CD4-positive, alpha-beta T cell treated with Interleukin-2 at 100 ng/mL for 4 hours (primary cell): Measurements from ENCODE around the gene SLC18A3.

Experiments used
- DNase-seq: peaks from one replicate; pipeline ENCODE4 v3.0.0-alpha.2; 2020; ENCODE audit warnings: low spot score

The SLC18A3 gene

GRCh38 chr10:49611816-49612512 lies 1.9 kb downstream of the SLC18A3 start:
- DNase-seq = no peak

DNA sequence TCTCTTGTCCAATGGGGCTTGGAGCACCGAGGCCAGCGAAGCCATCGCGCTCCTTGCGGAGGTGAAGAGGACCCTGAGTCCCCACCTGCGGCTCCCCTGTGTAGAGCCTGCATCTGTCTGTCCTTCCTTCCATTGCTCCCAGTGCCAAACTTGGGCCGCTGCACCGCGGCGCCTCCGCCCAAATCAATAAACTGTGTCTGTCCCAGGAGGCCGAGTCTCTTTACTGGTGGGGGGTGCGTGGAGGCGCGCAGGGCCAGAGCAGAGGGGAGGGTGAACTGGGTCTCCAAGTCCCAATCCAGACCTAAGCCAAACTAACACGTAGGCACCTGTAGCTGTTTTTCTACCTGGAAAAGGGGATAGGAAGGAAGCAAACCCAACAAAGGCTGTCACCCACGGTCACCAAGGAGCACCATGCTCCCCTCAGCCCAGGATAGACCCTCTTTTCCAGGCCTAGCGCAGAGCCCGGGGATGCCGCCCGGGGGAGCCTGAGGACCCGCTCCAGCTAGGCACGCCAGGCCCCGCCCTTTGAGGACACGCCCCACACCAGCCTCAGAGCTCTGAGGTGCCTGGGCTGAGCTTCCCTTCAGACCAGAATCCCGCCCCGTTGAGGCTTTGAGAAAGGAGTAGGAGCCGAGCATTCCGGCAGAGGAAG lies 2.5 kb downstream of the SLC18A3 start:
- no peak for DNase-seq

- DNase-seq = no peak
Measured at GRCh38 chr10:49613165-49613881, 3.2 kb downstream of the SLC18A3 start.

DNA sequence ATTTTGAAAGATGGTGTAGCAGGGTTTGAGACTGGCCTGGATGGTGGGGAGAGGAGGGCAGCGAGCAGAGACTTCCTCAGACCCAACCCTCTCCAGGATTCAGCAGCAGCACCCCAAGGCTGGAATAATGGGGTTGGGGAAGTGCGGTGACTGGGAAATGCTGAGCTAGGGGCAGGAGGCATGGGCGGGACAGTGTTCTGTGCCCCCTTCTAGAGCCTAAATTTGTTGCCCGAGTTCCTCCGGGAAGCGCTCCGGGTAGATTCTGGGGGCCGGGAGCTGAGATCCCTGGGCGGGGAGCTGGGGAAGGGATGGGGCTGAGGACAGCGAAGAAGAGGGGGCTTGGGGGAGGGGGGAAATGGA lies 3.8 kb downstream of the SLC18A3 start, which contains the start of gene CHAT:
TSS of gene CHAT (plus strand) at position 156 of the 360 bp plus-strand sequence. CDS start at position 309, 153 bp downstream.
- DNase-seq = no peak

- no peak for DNase-seq
Measured at GRCh38 chr10:49614242-49615198, 4.4 kb downstream of the SLC18A3 start.

- no peak for DNase-seq
Measured at GRCh38 chr10:49615213-49615612, 5.1 kb downstream of the SLC18A3 start.

DNA sequence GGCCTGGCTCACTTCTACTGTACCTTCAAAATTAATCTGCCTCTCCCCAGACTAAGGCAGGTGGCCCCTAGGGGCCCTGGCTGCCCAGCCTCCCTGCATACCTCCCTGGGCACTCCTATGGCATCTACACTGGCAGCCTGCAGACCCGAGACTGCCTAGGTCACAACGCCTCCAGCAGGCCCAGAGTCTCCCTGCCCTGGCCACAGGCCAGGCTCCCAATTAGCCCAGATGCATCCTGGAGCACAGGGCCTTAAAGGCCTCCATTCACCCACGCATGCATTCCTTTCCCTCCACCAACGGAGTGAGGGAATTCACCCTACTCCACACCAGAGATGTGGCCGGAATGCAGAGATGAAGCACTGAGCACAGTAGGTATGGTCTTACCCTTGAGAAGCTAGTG lies 5.6 kb downstream of the SLC18A3 start:
- no peak for DNase-seq

- DNase-seq = no peak
Measured at GRCh38 chr10:49616421-49617101, 6.5 kb downstream of the SLC18A3 start.

DNA sequence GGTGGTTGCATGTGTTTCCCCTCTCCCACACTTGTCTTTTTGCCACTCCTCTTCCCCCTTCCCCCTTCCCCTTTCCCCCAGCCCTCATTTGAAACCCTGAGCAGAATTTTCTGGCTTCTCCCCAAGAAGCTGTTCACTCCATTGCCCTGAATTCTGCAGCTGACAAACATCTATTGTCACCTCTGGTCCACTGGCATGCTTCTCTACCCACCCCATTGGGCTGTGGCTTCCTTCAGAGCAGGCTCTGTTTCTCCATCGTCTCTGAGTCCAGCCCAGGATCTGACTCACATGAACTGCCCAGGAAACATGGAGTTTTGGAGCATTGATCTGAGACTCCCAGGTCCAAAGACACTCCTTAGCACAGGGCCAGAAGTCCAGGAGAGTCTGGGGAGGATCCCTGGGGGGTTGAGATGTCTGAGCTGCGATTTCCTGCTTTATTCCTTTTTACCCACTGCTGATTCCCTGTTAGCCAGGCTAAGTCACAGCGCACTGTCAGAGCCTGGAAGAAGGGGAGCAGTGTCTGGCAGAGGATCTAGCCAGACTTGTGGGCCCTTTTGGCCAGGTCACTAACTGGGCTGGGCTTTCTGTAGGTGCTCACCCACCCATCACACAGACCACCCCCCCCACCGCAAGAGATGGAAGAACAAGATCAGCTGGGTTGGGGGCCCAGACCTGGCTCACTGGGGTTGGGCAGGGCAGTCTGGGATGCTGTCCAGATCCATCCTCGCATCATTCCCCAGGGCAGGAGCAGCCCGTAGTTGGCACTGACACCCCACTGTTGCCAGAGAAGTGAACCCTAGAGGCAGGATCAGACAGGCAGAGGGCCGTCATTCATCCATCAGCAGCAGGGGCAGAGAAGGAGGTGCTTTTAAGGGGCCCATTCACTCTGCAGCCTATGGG lies 7.3 kb downstream of the SLC18A3 start:
- no peak for DNase-seq

DNA sequence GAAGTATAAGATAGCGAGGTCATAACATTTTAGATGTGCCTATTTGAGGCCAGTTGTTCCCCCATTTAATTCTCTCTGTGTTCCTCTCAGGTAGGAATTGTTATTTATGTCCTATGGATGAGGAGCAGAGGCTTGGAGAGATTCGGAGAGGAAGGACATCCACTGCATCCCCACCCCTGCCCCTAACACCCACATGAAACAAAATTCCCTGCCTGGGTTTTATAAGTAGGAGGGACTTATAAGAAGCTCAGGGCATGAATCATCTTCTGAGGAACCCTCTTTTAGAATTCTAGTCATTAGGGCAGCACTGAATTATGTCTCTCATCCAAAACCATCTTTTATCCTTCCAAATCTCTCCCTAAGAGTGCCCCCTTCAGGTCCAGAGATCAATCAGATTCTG lies 8.7 kb downstream of the SLC18A3 start:
- no peak for DNase-seq

- DNase-seq = no peak
Measured at GRCh38 chr10:49619613-49620012, 9.5 kb downstream of the SLC18A3 start.

GRCh38 chr10:49620286-49620810 lies 10.2 kb downstream of the SLC18A3 start:
- no peak for DNase-seq

- DNase-seq = no peak
Measured at GRCh38 chr10:49620841-49621378, 10.8 kb downstream of the SLC18A3 start.

DNA sequence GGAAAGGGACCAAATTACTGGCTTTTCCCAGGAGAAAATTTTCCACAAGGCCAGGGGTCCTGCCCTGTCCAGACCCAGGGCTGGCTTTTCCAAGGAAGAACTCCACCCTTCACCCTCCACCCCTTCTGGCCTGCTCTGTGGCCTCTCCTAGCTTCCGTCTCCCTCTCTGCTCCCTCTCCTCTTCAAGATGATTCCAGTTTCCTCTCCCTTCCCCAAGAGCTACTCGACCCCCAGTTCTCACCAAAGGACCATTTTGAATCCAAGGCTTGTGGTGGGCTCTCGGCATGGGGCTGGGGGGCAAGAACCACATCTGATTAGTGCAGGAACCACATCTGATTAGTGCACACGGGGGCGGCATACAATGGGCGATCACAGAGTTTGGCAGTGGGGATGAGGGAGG lies 11.5 kb downstream of the SLC18A3 start:
- no peak for DNase-seq

DNA sequence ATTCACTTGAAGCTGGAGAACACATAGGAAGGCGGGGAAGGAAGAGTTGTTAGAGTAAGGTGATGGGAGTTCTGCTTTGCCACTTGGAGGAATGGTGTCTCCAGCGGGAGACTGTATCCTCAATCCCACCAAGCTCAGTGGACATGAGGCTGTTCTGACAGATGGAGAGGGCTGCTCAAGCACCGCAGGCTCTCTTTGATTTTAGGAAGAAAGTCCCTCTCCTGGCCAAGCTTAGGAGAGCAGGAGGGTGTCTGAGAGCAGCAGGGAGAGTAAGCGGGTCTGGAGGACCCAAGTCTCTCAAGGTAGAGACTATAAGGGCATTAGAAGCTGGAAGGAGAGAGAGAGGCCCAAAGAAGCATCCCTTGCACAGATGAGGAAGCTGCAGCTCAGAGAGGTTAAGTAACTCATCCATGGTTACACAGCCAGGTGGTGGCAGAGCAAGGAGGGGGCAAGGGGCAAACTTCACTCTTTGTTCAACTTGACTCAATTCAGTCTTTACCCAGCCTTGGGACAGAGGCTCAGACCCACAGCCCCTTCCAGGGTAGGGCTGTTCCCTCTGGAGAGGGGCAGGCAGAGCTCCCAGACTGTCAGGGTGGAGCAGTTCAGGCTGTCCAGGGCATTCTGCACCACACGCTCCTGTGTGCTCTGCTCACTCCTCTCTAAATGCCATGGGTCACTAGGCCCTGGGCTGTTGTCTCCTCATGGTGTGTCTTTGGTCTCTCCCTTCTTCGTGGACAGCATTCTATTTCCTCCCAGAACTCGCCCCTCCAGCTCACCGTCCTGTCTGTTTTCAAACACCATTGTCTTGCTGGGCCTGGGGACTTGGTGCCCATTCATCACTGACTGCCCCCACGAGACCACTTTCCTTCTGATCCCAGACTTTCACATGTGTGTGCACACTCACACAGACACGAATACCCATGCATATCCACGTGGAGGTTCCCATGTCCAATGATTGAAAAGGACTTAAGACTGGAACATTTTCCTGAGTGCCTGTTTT lies 12.6 kb downstream of the SLC18A3 start:
- DNase-seq = no peak

- DNase-seq = no peak
Measured at GRCh38 chr10:49624629-49625028, 14.5 kb downstream of the SLC18A3 start.

DNA sequence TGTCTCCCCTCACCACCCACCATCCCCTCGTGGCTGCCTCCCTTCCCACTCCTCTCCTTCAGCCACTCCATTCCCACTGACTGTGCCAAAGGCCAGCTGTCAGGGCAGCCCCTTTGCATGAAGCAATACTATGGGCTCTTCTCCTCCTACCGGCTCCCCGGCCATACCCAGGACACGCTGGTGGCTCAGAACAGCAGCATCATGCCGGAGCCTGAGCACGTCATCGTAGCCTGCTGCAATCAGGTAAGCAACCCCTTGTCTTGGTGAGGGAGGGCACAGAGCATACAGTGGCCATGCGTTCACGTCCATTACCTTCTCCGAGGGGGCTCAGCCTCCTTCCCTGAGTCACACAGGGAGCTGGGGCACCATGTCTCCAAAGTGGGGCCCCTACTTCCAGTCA lies 15.3 kb downstream of the SLC18A3 start:
- no peak for DNase-seq

DNA sequence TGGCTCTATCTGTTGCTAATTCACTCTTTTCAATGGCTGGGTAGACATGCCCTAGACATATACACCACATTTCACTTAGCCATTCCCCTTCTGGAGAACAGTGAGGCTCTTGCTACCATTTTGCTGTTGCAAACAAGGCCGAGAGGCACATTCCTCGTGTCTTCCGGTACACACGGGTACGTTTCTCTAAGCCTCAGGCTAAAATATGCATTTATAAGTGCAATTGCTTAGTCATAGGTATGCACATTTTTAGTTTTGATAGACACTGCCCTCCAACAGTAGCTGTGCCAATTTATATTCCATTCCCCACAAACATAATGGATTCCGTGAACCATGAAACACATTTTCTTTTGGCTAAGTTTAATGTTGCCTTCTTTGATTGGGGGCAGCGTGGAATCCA lies 16.9 kb downstream of the SLC18A3 start:
- no peak for DNase-seq
